Measurements from ENCODE around the gene PPM1L.
"Not testable (repeated sequence)": the region's sequence is repeated elsewhere in the genome, so short reads cannot be mapped to it uniquely, and the experiment has no call there.

The PPM1L gene

DNA sequence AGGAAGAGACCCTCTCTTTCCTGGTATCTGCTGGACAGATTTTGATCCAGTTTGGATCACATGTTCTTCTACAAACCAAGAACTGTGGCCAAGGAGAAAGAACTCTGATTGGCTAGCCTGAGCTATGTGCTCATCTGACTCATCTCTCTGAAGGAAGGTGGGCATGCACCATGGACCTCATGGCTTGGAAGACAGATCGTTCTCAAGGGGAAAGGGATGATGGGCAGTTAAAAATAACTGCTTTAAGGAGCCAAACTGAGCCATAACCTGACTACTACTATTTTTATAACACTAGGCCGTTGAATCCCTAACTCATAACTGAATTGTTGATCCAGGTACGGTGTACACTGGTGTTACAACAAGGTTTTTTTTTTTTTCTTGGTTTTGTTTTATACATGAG, 236.7 kb downstream of the PPM1L start:
- no peak for DNase-seq

DNA sequence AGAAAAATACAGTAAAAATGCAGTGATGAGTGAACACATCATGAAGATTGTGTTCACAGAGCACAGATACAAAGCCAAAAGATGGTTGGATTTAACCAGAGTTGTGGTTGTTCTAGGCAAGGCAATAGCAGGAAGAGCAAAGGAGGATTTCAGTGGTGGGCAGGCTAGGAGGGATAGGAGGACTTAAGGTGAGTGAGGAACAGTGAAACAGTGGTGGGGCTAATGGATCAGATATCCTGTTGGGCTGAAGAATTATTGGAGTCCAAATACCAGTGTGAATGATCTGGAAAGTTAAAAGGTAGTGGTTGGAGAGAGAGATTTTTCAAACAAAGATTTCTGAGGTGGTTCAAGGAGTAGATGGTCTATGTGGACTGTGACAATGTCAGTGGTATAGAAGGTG, 240.8 kb downstream of the PPM1L start:
- no peak for DNase-seq

DNA sequence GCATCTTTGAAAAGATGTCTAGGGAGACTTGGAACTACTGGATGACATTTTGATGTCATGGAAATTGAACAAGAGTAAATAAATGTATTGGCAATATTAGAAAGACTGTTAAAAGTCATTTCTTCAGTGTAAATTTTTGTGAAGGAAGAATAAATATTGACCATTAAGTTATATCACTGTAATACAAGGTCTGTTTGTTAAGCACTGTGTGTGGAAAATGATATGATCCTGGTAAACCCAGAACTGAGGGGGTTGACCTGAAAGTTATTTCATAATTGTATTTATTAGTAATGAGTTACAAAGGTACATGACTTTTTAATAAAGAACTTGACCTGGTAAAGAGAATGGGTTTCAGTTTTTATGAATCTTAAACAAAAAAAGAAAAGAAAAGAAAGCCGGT, 242.6 kb downstream of the PPM1L start:
- DNase-seq: no peak

DNA sequence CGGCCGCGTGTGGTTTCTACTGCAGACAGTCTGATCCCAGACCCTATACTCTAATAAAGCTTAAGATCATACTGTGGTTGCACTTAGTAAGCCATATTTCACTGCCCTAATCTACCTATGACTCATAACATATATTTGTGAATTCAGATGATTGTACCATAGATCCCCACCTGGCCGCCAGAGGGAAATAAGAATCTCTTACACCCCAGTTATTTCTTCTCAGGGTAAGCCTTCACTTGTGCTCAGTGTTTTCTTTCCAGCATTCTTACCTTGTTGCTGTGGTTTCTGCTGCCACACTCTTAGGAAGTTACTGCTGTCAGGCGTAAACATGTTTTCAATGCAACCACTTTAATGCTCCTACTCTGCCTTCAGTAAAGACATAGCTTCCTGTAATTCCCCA, 243.2 kb downstream of the PPM1L start:
- no peak for DNase-seq

DNA sequence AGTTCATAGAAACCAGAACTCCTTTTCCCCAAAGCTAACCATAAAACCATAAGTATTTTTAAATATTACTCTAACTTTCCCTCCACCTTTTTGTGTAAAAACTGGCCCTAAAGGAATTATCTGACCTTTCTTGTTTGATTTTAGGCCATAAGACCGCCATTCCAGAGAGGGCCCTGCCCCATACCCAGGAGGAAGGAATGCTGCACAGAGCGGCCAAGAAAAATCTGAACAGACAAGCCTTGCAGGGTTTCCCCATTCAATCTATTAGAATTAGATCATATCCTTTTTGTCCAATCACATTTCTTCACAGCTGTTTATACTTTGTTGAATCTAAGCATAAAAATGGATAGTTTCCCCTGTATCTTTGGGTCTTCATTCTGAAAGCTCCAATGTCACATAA, 252.1 kb downstream of the PPM1L start:
- DNase-seq: no peak

DNA sequence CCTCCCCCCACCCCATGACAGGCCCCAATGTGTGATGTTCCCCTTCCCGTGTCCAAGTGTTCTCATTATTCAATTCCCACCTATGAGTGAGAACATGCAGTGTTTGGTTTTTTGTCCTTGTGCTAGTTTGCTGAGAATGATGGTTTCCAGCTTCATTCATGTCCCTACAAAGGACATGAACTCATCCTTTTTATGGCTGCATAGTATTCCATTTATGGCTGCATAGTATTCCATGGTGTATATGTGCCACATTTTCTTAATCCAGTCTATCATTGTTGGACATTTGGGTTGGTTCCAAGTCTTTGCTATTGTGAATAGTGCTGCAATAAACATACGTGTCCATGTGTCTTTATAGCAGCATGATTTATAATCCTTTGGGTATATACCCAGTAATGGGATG, 254.1 kb downstream of the PPM1L start:
- not testable (repeated sequence) for DNase-seq

DNA sequence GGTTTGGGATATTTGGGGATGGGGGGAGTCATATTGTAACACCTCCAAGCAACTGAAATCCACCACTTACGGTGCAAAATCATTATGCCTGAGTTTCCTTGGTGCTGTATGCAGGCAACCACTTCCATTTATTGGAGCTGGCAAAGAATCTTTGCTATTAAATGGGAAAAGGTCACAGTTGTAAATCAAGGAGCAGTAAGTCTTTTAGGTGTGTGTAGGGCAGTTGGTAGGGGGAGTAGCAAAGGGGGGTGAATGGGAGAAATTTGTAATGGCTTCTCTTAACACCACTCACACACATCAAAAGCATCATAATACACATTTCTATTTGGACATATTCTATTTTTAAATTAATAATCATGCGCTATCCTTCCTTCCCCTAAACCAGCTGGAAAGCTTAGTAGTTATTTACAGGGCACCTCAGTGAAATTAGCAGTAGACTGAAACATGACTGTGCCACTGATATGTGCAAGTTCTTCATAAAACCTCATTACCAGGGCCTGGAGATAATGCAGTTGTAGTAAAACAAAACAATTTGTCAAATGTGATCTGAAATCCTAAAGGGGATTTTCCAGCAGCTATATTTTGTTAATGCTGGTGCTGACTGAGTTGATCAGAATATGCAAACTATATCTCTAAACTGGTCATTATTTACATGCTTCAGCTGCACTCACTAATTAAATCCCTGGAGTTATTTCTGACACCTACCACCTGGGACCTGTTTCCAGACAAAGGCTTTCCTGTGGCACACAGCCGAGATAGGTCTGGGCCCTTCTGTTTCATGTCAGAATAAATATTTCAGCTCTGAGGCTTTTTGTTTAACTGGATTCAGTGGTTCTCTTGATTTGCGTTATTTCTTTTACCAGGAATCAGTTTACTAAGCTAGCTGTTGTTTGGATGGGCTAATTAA, 259.1 kb downstream of the PPM1L start:
- no peak for DNase-seq

DNA sequence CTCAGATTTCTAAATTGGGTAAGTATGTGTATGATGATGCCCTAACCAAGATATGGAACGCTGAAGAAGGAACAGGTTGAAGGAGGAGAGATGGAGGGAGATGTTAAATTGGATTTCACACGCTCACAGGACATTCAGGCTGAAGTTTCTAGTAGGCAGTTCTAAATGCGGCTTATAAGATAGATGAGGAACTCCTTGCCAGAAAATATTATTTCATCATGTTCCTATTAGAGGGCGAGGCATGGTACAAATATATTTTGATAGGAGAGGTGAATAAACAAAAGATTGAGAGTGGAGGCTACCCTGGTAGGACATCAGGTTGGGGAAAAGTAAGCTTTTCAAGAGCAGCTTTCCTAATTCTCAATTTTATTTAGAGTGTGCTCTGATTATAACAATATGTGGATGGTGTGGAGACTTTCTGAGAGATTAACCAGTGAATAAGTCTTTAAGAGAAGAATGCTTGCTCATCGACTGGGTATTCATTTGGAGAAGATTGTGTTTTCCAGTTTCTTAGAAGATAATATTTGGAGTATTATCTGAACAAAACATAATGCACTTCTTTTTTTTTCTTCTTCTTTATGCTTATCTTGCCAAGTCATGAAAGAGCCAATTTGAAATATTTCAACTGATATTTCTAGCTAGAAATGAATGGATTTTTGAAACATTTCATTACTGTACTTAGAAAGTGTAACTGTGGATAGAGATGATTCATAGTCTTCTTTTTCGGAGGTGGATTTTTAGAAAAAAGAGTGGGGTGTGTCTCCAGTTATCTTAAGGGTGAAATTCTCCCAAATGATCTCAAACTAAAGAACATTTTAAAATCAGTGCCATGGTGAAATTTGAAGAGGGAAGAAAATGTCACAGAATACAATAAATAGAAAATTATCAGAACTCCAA, 260.6 kb downstream of the PPM1L start:
- no peak for DNase-seq

DNA sequence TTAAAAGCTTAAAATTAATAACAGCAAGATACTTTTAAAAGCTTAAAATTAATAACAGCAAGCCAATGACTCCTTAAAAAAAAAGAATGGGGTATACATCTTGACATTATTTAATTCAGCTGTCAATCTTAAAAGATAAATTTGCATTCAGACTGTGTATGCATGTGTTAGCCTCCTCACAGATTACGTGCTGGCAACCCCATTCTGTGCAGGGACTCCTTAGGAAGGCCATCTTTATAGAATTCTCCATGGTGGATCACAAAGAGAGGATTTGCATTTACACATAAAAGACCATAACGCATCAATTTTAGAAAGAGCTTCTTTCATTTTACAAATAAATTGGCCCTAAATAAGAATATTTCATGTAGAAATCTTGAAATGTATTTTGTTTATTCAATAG, 261.9 kb downstream of the PPM1L start:
- no peak for DNase-seq

DNA sequence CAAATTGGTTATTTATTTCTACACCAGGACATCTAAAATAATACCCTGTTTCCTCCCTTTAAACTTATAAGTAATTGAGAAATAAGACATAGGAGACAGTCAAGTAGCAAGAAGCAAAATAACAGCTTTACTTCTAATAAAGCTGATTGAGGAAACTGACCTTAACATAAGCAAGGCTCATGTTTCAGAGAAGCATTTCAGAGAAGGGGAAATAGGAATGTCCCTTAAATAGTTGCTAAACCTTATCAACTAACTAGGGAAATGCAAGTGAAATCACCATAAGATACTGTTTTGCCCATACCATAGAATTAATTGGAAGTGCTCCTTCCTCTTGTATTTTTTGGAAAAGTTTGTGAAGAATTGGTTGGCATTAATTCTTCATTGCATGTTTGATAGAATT, 264.2 kb downstream of the PPM1L start:
- no peak for DNase-seq

DNA sequence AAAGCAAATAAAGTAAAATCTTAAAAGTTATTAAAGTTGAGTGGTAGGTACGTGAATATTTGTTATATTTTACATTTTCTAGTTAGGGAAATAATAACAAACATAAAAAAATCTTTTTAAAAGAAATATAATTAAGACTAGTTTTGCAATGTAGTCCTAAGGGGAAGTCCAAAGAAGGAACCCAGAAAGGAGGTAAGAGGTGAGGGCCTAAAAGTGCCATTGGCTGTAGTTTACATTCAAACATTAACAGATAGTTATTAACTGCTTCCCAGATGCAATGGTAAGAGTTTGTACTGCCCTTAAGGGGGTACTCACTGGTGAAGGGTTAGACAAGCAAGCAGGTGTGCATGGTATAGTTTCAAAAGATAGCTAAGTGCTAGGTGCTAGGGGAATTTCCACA, 269.9 kb downstream of the PPM1L start:
- DNase-seq: no peak

DNA sequence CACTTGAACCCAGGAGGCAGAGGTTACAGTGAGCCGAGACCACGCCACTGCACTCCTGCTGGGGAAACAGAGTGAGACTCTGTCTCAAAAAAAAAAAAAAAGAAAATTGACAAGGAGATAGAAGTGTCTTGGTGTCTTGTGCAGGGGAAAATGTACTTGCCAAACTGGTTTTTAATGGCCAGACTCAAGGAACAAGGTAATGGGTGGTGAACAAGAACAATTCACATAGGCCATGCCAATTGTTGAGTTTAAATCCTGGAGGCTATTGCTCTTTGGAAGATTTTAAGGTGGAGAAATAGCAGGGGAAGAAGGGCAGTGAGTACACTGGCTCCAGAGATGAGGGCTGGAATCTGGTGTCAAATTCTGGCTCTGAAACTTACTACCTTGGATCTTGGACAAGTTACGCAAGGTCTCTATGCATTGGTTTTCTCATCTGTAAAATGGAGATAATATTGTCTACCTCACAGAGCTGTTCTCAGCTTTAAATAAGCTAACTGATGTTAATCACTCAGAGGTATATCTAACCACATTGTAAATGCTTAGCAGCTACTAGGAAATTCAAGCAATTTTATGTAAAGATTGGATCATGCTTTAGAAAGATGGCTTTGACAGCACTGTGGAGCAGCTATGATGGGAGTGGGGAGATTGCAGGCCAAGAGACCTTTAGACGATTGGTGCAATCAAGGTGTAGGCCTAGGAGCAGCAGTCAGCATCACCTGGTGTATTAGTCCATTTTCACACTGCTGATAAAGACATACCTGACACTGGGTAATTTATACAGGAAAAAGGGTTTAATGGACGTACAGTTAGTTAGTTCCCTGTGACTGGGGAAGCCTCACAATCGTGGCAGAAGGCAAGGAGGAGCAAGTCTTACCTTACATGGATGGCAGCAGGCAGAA, 270.8 kb downstream of the PPM1L start:
- no peak for DNase-seq

DNA sequence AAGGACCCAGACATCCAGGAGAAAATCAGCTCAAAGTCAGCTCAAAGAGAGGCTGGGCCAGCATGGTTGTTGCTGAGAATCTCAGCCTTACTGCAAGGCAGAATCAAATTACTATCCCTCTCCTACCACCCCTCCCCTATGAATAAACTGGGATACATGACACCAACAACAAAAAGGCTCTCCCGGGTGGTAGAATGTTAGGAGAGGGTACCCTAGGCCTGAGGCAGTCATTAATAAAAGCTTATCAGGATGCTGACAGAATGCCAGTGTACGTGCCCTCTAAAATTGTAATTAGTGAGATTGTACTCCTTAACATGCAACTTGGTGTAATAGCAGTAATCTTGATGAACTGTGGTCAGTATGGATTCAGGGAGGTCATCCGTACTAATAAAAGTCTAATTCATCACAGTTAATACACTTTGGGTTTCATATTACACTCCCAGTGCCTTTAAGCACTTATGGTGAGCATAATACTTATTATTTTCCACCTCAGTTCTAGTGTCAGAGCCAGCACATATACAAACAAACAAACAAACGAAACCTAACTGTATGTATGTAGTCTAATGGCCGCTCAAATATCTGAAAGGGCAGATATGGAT, 272.6 kb downstream of the PPM1L start:
- DNase-seq: no peak

DNA sequence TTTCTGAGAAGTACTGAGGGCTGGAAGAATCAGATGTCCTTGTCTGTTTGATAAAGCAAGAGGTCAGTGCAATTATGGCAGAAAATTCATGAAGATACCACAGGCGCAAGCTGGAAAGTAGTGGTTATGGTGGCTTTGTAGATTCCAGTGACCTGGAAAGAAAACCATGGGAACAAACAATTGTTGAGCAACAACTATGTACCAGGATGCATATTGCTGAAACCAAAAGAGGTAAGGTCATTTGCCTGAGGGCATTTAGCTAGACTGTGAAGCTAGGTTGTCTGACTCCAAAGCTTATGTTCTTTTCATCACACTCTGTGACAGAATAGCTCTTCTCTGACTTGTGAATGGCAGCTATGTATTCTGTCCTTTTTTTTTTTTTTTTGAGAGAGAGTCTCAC, 275.1 kb downstream of the PPM1L start:
- no peak for DNase-seq

DNA sequence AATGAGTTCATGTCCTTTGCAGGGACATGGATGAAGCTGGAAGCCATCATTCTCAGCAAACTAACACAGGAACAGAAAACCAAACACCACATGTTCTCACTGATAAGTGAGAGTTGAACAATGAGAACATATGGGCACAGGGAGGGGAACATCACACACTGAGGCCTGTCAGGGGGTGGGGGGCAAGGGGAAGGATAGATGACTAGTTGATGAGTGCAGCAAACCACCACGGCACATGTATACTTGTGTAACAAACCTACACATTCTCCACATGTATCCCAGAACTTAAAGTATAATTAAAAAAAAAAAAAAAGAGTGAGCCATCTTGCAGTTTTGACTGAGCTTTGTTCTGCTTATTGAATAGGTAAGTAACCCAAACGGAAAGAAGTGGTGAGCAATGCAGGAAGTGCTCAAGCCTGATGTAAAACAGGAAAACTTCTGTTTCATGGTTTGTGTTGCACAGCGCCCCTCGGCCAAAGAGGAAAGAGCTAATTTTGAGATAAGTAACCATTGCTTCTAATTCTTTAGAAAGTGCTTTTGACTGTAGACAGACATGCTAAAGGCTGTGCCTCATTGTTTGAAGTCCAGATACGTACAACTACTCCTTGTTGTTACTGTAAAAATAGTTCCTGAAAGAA, 279.0 kb downstream of the PPM1L start:
- peak in 1 of 2 donors; percentile 58 for DNase-seq

DNA sequence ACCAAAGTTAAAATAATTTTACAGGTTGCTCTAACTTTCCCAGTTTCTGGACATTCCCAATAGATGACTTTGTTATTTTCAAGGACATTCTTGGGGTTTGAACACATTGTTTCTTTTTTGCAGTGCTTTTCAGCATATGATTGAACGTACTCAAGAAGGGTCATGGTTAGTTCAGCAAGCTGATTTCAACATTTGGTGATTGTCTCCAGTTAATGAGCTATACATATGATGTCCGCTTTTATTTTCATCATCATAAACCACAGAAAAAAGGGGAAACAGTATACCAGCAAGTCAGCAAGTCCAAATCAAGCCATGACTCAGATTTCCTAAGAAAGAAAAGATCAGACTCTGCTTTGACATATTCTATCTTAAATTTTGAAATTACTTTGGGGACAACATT, 279.7 kb downstream of the PPM1L start:
- DNase-seq: peak in 1 of 2 donors; percentile 47

DNA sequence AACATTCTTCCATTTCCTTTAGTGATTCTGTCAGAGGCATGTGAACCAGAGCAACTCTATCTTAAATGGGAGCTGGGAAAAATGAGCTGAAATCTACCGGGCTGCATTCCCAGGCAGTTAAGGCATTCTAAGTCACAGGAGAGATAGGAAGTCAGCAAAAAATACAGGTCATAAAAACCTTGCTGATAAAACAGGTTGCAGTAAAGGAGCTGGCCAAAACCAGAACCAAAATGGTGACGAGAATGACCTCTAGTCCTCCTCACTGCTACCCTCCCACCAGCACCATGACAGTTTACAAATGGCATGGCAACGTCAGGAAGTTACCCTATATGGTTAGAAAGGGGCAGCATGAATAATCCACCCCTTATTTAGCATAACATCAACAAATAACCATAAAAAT, 282.7 kb downstream of the PPM1L start:
- DNase-seq: no peak

DNA sequence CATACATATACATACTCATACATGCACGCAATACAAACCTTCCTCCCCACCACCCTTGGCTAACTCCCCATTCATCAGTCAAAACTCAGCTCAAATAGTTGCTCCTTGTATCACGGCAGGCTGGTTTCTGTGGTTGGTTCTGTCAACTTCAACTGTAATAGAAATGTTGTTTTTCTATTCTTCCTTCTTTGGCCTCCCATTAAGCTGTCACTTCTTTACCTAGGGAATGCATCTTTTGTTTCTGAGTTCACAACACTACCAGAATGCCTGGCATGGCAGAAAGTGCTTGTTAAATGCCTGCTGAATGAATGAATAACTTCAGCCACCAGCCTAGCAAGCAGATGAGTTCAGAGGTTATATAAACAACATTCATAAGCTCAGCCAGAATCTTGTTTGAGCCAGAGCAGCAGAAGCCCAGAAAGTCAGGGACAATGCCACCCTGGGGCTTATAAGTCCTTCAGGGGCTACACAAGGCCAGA, 286.0 kb downstream of the PPM1L start:
- DNase-seq: no peak

DNA sequence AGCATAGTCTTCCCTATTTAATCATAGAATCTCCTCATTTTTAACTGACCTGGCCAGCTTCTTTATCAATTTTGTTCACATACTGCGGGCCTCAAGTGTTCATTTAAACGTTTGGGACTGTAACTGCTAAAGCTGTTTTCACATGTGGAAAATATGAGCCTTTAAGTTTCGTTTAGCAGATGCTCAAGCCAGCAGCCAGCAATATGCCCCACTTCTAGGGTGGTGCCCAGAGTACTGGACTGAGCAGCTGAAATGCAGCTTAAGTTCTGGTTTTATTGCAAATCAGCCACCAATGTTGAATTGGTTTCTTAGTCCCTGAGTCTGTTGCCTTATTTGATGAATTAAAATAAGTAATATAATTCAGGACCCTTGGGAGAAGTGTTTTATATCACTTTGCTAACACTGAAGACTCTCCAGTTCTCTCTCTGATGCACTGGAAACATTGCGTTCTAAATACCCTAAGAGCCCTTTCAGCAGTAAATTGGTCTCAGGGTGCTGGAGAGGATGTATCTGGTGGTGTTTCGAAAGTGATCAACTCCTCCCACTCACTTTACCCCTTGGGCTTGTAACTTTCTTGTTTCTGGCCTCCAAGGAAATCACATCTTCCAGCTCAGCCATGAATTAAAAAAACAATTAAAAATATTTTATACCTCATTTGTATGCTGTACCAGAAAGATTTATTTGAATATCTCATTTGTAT, 287.5 kb downstream of the PPM1L start:
- no peak for DNase-seq

DNA sequence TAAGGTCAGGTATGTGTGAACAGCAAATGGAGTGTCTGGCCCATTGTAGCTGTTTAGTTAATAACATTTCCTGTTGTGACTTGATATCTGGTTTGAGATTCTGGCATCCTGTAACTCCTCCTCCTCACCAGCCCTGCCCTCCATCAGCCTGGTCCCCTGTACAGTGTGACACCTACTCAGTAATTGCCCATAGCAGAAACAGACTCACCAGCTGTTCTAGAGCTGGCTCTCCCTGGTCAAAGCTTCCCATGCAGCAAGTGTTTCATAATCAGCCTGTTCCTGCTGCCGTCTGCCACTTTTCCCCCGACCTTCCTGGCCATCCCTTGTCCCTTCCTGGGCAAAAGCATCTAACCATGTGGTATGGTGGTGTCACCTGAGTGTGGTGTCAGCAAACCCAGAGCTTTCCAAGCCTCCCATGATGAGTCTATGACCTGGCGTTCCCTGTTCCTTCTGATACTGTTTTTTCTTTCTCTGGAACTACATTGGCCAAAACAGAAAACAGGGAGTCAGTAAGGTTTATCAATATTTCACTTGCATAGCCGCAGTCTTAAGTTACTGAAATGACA, 293.7 kb downstream of the PPM1L start:
- no peak for DNase-seq

DNA sequence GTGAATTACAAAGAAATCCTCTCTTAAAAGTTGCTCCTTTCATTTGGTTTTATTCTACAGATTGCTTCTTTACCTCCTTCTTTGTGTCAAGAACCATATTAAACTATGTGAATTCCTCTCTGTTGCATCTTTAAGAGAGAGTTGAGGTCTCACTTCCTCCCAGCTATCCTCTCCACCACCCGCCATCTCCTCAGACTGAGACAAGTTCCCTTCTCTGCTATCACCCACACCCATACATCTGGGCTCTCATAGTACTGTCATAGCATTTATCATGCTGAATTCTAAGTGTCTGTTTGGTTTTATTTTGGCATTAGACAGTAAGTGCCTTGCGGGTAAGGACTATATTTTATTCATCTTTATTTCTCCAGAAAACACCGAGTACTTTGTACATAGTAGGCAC, 294.9 kb downstream of the PPM1L start:
- DNase-seq: no peak
